Measurements from ENCODE around the gene UNC79. TPM values are rescaled to one million over a fixed set of nuclear protein-coding genes. Genes with fewer than 3 reads are reported as not detected.
"Not testable (repeated sequence)": the region's sequence is repeated elsewhere in the genome, so short reads cannot be mapped to it uniquely, and the experiment has no call there.

The UNC79 gene
- total RNA-seq, 2 experiments from 2014 or later: 0.02 TPM; not detected in 1

DNA sequence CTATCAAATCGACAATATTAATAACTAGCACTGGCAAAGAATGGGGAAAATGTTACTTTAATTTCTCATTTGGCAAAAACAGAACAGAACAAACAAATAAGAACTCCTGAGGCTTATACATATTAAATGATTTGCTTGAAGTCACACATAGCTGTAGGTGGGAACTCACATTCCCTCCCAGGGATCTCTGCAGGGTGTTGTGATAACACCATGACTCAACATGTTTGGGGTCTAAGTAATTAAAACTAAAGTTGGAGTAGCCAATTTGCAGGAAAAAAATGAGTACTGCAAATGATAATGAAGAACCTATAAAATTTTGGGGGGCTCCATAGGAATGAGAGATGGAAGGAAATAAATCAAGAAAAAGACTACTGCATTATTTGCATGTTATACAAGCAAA lies 27.5 kb downstream of the UNC79 start:
- CTCF ChIA-PET: no interaction called here

DNA sequence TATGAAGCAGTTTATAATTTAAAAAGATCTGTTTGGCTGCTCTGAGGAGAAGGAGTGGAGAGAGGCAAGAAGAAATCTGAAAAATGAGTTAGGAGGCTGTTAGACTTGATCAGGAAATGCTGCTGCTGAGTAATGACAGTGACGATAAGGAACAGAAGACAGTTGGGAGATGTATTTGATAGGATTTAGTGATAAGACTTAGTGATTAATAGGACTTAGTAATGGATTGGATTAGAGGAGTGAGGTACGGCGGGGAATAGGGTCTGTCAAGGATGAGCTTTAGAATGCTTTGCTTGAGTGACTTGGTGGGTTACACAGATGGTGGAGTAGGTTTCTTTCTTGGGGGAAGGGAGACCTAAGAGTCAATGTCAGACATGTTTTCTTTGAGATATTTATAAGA lies 31.7 kb downstream of the UNC79 start:
- DNase-seq (no peak), ATAC-seq (no peak)
- no peaks in the 10 kb centered on the region for H3K36me3 Mint-ChIP-seq
- H3K9me3 Mint-ChIP-seq (ENCODE audit: low read depth): no peaks in the 10 kb centered on the region
- CTCF ChIA-PET: no interaction called here
- no peak overlapping the region for H3K27ac Mint-ChIP-seq
- no peaks in the 10 kb centered on the region for H3K4me1 Mint-ChIP-seq
- H3K27me3 Mint-ChIP-seq: peaks cover 9% of the 10 kb centered on the region
- H3K4me3 Mint-ChIP-seq: no peak overlapping the region

More for the DNA sequence above, 27.5 kb downstream of the UNC79 start:
- H3K27ac Mint-ChIP-seq: no peak overlapping the region
- no peaks in the 10 kb centered on the region for H3K4me1 Mint-ChIP-seq
- H3K4me3 Mint-ChIP-seq: no peak overlapping the region
- DNase-seq (no peak), ATAC-seq (no peak)
- H3K27me3 Mint-ChIP-seq: peaks cover 14% of the 10 kb centered on the region
- no peaks in the 10 kb centered on the region for H3K9me3 Mint-ChIP-seq (ENCODE audit: low read depth)
- no peaks in the 10 kb centered on the region for H3K36me3 Mint-ChIP-seq

DNA sequence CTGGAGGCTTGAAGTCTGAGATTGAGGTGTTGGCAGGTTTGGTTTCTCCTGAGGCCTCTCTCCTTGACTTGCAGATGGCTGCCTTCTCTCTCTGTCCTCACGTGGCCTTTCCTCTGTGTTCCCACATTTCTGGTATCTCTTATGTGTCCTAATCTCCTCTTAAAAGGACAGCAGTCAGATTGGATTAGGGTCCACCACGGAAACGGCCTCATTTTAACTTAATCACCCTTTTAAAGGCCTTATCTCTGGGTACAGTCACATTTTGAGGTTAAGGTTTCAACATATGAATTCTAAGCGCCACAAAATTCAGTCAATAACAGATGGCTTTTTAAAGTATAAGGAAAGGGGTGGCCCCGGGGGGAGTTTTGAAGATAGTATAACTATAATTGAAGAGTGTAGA lies 33.5 kb downstream of the UNC79 start:
- CTCF ChIA-PET: no interaction called here
- no peak for ATAC-seq
- Mint-ChIP-seq H3K27ac (no peak overlapping the region), H3K4me1 (no peaks in the 10 kb centered on the region), H3K27me3 (peaks cover 12% of the 10 kb centered on the region), H3K36me3 (no peaks in the 10 kb centered on the region), H3K4me3 (no peak overlapping the region), H3K9me3 (ENCODE audit: low read depth) (no peaks in the 10 kb centered on the region)
- no peak for DNase-seq

DNA sequence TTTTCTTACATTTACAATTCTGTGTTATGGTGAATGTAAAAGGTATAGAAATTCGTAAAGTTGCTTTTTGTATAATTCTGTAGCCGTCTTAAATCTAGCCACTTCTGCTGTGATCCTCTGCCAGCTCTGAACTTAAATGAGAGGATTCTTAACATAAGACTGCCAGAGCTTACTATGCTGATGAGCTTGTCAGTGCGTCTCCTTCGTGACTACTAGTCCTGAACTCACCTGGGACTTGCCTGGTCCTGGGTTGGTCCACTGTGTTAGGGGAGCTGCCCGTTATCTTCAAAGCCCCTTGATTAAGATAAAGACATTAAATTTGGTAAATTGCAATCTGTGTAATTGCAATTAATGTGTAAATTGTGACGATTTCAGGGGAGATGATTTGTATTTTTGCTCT lies 44.7 kb downstream of the UNC79 start:
- no peaks in the 10 kb centered on the region for H3K9me3 Mint-ChIP-seq (ENCODE audit: low read depth)
- no peak overlapping the region for H3K4me3 Mint-ChIP-seq
- H3K36me3 Mint-ChIP-seq: no peaks in the 10 kb centered on the region
- no peaks in the 10 kb centered on the region for H3K4me1 Mint-ChIP-seq
- H3K27ac Mint-ChIP-seq: no peak overlapping the region
- ATAC-seq (no peak), DNase-seq (no peak)
- CTCF ChIA-PET: no interaction called here
- peaks cover 22% of the 10 kb centered on the region for H3K27me3 Mint-ChIP-seq

DNA sequence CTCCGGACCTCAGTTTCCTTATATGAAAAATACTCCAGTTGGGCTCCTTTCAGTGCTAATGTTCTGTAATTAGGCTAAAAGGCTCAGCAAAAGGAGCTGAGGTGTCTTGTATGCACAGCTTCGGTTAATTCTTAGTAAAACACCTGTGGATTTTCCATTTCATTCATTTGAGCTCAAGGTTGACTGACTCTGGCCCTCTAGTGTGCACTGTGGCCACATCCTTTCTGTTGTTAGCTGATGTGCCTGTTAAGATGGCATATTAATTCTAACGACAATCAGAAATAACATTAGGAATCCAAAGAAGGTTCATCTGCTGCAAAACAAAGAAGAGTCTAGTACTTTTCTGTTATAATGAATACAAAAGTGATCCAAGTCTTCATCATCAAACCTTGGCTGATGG lies 45.6 kb downstream of the UNC79 start:
- CTCF ChIA-PET: no interaction called here
- Mint-ChIP-seq H3K4me1 (no peaks in the 10 kb centered on the region), H3K27ac (no peak overlapping the region), H3K27me3 (peaks cover 19% of the 10 kb centered on the region), H3K4me3 (no peak overlapping the region), H3K36me3 (no peaks in the 10 kb centered on the region), H3K9me3 (ENCODE audit: low read depth) (no peaks in the 10 kb centered on the region)
- ATAC-seq: no peak
- DNase-seq: no peak

DNA sequence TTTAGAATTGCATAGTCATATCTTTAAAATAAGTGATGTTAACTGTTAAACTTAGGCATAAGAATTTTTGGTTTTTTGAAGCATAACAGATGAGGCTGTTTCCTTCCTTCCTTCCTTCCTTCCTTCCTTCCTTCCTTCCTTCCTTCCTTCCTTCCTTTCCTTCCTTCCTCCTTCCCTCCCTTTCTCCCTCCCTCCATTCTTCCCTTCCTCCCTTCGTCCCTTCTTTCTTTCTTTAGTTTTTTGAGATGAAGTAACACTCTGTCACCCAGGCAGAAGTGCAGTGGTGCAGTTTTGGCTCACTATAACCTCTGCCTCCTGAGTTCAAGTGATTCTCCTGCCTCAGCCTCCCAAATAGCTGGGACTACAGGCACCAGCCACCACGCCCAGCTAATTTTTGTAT lies 48.3 kb downstream of the UNC79 start:
- DNase-seq; H3K9me3 Mint-ChIP-seq (ENCODE audit: low read depth); H3K4me1 Mint-ChIP-seq; H3K27me3 Mint-ChIP-seq; H3K36me3 Mint-ChIP-seq; CTCF ChIA-PET; ATAC-seq; H3K27ac Mint-ChIP-seq; H3K4me3 Mint-ChIP-seq: not testable (repeated sequence)

DNA sequence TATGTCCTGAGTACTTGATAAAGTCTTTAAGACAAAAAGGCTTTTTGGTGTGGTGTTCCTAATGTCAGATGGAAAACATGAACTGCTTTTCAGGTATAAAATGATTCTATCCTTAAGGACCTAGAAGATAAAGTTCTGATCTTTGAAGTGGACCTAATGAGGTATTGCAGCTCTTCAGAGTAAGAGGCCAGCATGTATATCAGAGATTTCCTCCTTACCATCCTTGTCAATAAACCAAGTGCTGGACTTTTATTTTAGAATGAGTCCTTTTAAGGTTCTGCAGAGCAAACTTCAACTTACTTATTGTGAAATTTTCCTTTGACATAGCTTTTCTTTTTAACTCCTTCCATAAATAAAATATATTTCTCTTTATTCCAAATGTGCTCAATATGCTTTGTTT lies 50.1 kb downstream of the UNC79 start:
- Mint-ChIP-seq H3K4me3 (no peak overlapping the region), H3K27me3 (no peaks in the 10 kb centered on the region), H3K36me3 (no peaks in the 10 kb centered on the region), H3K4me1 (no peaks in the 10 kb centered on the region), H3K9me3 (ENCODE audit: low read depth) (no peaks in the 10 kb centered on the region), H3K27ac (no peak overlapping the region)
- CTCF ChIA-PET: no interaction called here
- ATAC-seq (no peak), DNase-seq (no peak)

DNA sequence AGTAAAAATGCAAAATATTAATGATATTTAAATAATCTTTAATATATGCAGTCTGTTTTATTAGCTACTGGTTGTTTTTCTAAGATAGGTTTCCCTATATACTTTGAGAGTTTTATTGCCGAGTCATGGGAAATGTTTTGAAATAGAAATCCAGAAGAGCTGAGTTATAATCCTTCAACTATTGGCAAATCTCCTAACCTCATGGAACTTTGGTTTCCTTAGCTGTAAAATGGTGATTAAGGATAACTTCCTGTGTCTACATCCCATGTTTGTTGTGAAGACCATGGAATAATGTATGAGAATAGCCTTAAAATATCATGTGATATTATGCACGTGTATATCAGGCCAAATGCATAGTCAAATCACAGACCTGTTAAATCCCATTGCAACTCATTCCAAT lies 51.0 kb downstream of the UNC79 start:
- no peak overlapping the region for H3K4me3 Mint-ChIP-seq
- no peaks in the 10 kb centered on the region for H3K9me3 Mint-ChIP-seq (ENCODE audit: low read depth)
- DNase-seq (no peak), ATAC-seq (no peak)
- H3K27me3 Mint-ChIP-seq: no peaks in the 10 kb centered on the region
- no peaks in the 10 kb centered on the region for H3K36me3 Mint-ChIP-seq
- no peaks in the 10 kb centered on the region for H3K4me1 Mint-ChIP-seq
- H3K27ac Mint-ChIP-seq: no peak overlapping the region
- CTCF ChIA-PET: no interaction called here

DNA sequence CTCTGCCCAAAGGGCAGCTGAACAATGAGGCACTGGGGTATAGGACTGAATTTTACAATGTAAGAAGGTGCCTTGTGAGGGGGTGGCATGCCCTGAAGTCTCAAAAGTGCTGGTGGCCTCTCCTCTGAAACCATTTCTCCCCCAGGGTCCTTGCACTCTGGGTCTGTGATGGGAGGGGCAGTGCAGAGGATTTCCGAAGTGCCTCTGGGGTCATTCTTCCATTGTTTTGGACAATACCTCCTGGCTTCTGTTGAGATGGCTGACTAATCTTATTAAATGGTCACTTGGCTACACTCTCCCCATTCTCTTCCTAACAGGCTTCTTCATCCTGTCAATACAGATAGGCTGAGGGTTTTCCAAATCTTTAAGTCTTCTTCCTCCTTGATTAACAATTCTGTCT lies 59.3 kb downstream of the UNC79 start:
- Mint-ChIP-seq H3K4me1 (no peaks in the 10 kb centered on the region), H3K36me3 (no peaks in the 10 kb centered on the region), H3K4me3 (no peak overlapping the region), H3K27ac (no peak overlapping the region), H3K27me3 (peaks cover 3% of the 10 kb centered on the region), H3K9me3 (ENCODE audit: low read depth) (no peaks in the 10 kb centered on the region)
- no peak for ATAC-seq
- no peak for DNase-seq
- CTCF ChIA-PET: no interaction called here

DNA sequence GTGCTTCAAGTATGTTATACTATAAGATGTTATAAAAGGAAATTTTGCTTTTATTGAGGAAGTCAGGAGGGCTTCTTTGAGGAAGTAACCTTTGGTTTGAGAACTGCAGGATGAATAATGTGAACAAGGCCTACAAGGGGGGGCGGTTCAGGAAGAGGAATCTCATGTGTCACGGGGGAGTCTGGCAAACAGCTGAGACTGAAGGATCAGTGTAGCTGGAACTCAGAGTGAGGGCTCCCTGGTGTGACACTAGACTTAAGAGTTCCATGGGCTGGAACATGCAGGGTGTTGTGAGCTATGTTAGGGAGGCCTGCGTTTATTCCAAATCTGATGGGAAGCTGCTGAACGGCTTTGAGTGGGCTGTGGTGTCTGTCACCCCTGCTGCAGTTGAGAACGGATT lies 62.3 kb downstream of the UNC79 start:
- ATAC-seq (no peak), DNase-seq (no peak)
- no peaks in the 10 kb centered on the region for H3K36me3 Mint-ChIP-seq
- H3K9me3 Mint-ChIP-seq (ENCODE audit: low read depth): no peaks in the 10 kb centered on the region
- CTCF ChIA-PET: no interaction called here
- no peaks in the 10 kb centered on the region for H3K27me3 Mint-ChIP-seq
- no peaks in the 10 kb centered on the region for H3K4me1 Mint-ChIP-seq
- H3K4me3 Mint-ChIP-seq: no peak overlapping the region
- no peak overlapping the region for H3K27ac Mint-ChIP-seq

DNA sequence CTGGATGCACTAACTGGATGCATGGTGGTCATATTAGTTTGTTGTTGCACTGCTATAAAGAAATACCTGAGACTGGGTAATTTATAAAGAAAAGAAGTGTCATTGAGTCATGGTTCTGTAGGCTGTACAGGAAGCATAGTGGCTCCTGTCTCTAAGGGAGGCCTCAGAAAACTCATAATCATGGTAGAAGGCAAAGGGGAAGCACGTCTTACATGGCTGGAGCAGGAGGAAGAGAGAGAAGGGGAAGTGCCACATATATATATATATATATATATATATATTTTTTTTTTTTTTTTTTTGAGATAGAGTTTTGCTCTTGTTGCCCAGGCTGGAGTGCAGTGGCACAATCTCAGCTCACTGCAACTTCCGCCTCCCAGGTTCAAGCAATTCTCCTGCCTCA lies 62.9 kb downstream of the UNC79 start:
- H3K4me3 Mint-ChIP-seq; H3K27me3 Mint-ChIP-seq; H3K36me3 Mint-ChIP-seq; CTCF ChIA-PET; H3K9me3 Mint-ChIP-seq (ENCODE audit: low read depth); H3K4me1 Mint-ChIP-seq; H3K27ac Mint-ChIP-seq; ATAC-seq; DNase-seq: not testable (repeated sequence)

DNA sequence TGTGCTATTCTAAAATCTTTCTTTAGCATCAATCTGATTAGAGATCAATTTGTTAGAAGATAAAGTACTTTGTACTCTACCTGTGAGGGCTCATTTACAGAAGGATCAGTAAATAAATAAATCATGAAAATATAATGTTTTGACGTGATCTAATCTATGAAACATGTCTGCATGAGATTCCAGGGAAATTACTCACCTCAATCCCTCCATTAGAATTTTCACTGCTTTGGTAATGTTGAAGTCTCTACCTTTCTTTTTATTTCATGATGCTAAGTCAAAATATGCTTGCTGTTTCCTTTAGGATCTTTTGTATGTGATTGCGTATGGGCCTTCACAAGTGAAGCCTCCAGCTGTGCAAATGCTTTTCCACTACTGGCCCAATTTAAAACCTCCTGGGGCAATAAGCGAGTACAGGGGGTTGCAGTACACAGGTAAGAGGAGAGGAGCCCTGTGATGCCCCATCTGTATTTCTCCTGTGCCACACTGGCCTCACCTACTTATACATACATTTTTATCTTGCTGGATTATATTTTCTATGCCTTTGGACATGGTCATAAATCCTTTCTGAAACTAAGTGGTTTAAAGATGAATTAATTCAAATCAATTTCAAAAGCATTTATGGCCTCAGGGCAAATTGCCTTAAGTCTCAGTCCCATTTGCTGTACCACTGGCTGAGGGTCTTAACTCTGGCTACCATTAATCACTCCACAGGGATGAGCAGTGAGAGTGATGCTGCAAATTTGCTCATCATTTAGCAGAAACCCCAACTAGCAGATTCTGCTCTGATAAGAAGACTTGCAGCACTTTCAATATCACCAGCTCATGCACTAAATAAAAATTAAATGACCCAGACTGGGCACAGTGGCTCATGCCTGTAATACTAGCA lies 66.4 kb downstream of the UNC79 start:
- no peaks in the 10 kb centered on the region for H3K4me1 Mint-ChIP-seq
- no peak overlapping the region for H3K27ac Mint-ChIP-seq
- no peak overlapping the region for H3K4me3 Mint-ChIP-seq
- CTCF ChIA-PET: no interaction called here
- DNase-seq (no peak), ATAC-seq (no peak)
- no peaks in the 10 kb centered on the region for H3K27me3 Mint-ChIP-seq
- H3K9me3 Mint-ChIP-seq (ENCODE audit: low read depth): no peaks in the 10 kb centered on the region
- H3K36me3 Mint-ChIP-seq: no peaks in the 10 kb centered on the region

DNA sequence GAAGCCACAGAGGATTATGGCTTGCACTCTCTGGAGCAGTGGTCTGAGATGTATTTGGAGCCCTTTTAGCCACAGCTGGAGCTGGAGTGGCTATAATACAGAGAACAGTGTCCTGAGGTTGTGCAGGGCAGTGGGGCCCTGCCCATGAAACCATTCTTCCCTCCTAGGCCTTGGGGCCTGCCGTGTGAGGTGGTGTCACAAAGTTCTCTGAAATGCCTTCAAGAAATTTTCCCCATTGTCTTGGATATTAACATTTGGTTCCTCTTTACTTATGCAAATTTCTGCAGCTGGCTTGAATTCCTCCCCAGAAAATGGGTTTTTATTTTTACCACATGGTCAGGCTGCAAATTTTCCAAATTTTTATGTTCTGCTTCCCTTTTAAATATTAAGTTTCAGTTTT lies 79.3 kb downstream of the UNC79 start:
- no peak overlapping the region for H3K4me3 Mint-ChIP-seq
- H3K9me3 Mint-ChIP-seq (ENCODE audit: low read depth): no peaks in the 10 kb centered on the region
- ATAC-seq (no peak), DNase-seq (no peak)
- peaks cover 32% of the 10 kb centered on the region for H3K27me3 Mint-ChIP-seq
- no peak overlapping the region for H3K27ac Mint-ChIP-seq
- CTCF ChIA-PET: no interaction called here
- no peaks in the 10 kb centered on the region for H3K4me1 Mint-ChIP-seq
- no peaks in the 10 kb centered on the region for H3K36me3 Mint-ChIP-seq

DNA sequence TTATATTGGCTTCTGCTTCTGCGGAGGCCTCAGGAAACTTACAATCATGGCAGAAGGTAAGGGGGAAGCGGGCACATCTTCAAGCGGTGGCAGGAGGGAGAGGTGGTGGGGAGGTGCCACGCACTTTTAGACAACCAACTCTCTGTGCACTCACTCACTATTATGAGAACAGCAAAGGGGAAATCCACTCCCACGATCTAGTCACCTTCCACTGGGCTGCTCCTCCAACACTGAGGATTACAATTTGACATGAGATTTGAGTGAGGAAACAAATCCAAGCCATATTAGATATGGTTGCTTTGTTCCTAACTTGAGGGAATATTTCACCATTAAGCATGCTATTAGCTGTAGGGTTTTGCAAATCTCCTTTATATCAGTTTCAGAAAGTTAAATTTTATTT lies 80.3 kb downstream of the UNC79 start:
- Mint-ChIP-seq H3K9me3 (ENCODE audit: low read depth) (no peaks in the 10 kb centered on the region), H3K27ac (no peak overlapping the region), H3K4me1 (no peaks in the 10 kb centered on the region), H3K27me3 (peaks cover 30% of the 10 kb centered on the region), H3K36me3 (no peaks in the 10 kb centered on the region), H3K4me3 (no peak overlapping the region)
- CTCF ChIA-PET: no interaction called here
- ATAC-seq (no peak), DNase-seq (no peak)

Measured in activated CD8-positive, alpha-beta memory T cell treated with anti-CD3 and anti-CD28 coated beads, Interleukin-2, amount 10 ng/mL, durations not matched to agents 7 days and 5 days (primary cell).